OCI-LY7 (cell line): ENCODE results near the gene ELOVL7. TPM values are rescaled to one million over a fixed set of nuclear protein-coding genes. Genes with fewer than 3 reads are reported as not detected.

Source experiments
- BruUV-seq: library from RNA; stranded (reverse); fragments of 400-500 nt; replicated peaks from 2 replicates; lab custom pipeline; 2021; lab: Mats Ljungman, UMichigan
- CTCF ChIA-PET: fragments of 300-600 bp; sonication (Branson Sonifier 250); formaldehyde crosslinking; loops from one replicate; lab custom pipeline; 2022; ENCODE audit warnings: antibody characterized with exemption; ENCODE audit not compliant: unreplicated experiment; lab: Charles Lee
- POLR2A ChIA-PET: fragments of 300-600 bp; sonication (Branson Sonifier 250); formaldehyde crosslinking; loops from one replicate; lab custom pipeline; 2022; ENCODE audit warnings: antibody characterized with exemption; lab: Charles Lee
- DNase-seq: peaks from one replicate; pipeline ENCODE4 v3.0.0-alpha.2; 2015; ENCODE audit warnings: low spot score
- H2AFZ ChIP-seq: fragments of 200-600 bp; sonication (generic), shearing (Covaris generic); 2 replicates; pipeline ENCODE4 v1.6.1; 2014; ENCODE audit warnings: mild to moderate bottlenecking, antibody characterized with exemption, low read length, moderate library complexity
- H3K27ac ChIP-seq: fragments of 200-600 bp; sonication (generic); 2 replicates; pipeline ENCODE4 v1.5.1; 2014; ENCODE audit warnings: mixed run types, low read depth, mild to moderate bottlenecking, moderate library complexity, low read length, inconsistent platforms; ENCODE audit not compliant: poor library complexity, severe bottlenecking
- H3K36me3 ChIP-seq: fragments of 200-600 bp; sonication (generic); 2 replicates; pipeline ENCODE4 v1.6.1; 2014; ENCODE audit warnings: mild to moderate bottlenecking, antibody characterized with exemption, low read length, moderate library complexity, mixed read lengths; ENCODE audit not compliant: insufficient read depth
- H3K4me1 ChIP-seq: fragments of 200-600 bp; sonication (generic); 2 replicates; pipeline ENCODE4 v1.5.1; 2014; ENCODE audit warnings: mild to moderate bottlenecking, low read length; ENCODE audit not compliant: insufficient read depth, poor library complexity, severe bottlenecking
- H3K4me2 ChIP-seq: fragments of 200-600 bp; sonication (generic); 2 replicates; pipeline ENCODE4 v1.6.1; 2014; ENCODE audit warnings: mild to moderate bottlenecking, low read length
- H3K4me3 ChIP-seq: fragments of 200-600 bp; sonication (generic); 2 replicates; pipeline ENCODE4 v1.5.1; 2014; ENCODE audit warnings: mild to moderate bottlenecking, low read depth, low read length; ENCODE audit not compliant: poor library complexity, severe bottlenecking
- H3K79me2 ChIP-seq: fragments of 200-600 bp; sonication (generic); 2 replicates; pipeline ENCODE4 v1.6.1; 2016; ENCODE audit warnings: low read depth, mild to moderate bottlenecking, low read length, moderate library complexity, mixed read lengths; ENCODE audit not compliant: insufficient read depth
- H3K9me2 ChIP-seq: fragments of 200-600 bp; sonication (generic); 2 replicates; pipeline ENCODE4 v1.6.1; 2016; ENCODE audit warnings: mild to moderate bottlenecking, low read length, mixed read lengths; ENCODE audit not compliant: insufficient read depth
- H3K9me3 ChIP-seq: fragments of 200-600 bp; sonication (generic); 2 replicates; pipeline ENCODE4 v1.6.1; 2014; ENCODE audit warnings: mild to moderate bottlenecking, mixed run types, low read length, mixed read lengths
- H4K20me1 ChIP-seq: fragments of 200-600 bp; sonication (generic); 2 replicates; pipeline ENCODE4 v1.6.1; 2014; ENCODE audit warnings: mild to moderate bottlenecking, antibody characterized with exemption, low read length, moderate library complexity, mixed read lengths; ENCODE audit not compliant: insufficient read depth
- EZH2phosphoT487 ChIP-seq: fragments of 200-600 bp; sonication (generic); IDR thresholded peaks from 2 replicates; pipeline ENCODE4 v1.6.1; 2018; ENCODE audit warnings: low read depth, borderline replicate concordance, mild to moderate bottlenecking, mixed run types, antibody characterized with exemption, low read length, moderate library complexity, mixed read lengths
- intact Hi-C: fragments of 100-400 bp; cut with micrococcal nuclease; formaldehyde crosslinking; loops from one replicate; pipeline ENCODE4 v1.10.0; 2022; ENCODE audit not compliant: unreplicated experiment
- total RNA-seq, 2 experiments: library from RNA; depleted of rRNA in 1 of 2; stranded (reverse); fragments of >200 nt in 1 of 2; shearing (Covaris generic) in 1 of 2; gene quantifications; 2 replicates each; pipeline ENCODE4 v1.2.3, GENCODE V29; 2014 to 2022
- TF ChIP-seq, protein P1 (sequence below): fragments of 200-600 bp; sonication (generic); conservative IDR thresholded peaks from 2 replicates; pipeline ENCODE4 v1.5.1; 2014; ENCODE audit warnings: mild to moderate bottlenecking, antibody characterized with exemption, low read length, moderate library complexity, mixed read lengths

Gene ELOVL7
- total RNA-seq, 2 experiments from 2014 or later = 0.03 TPM; not detected in 1

DNA sequence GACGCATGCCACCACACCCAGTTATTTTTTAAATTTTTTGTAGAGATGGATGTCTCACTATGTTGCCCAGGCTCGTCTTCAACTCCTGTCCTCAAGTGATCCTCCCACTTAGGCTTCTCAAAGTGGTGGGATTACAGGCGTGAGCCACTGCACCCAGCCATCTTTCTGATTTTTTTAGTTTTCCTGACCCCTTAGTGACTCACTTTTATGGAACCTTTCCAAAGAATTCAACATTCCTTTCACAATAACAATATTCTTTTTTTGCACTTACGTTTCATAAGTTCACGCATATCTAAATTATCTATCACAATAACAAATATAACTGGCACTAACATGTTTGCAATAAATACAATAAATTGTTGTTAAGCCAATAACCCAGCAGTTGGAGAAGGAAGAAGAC is 8.5 kb downstream of the ELOVL7 start:
- DNase-seq = no peak
- Histone ChIP-seq H3K4me3 (no peak overlapping the region), H3K36me3 (no peaks in the 10 kb centered on the region), H3K9me2 (no peaks in the 10 kb centered on the region), H3K27ac (no peak overlapping the region), H3K4me2 (no peak overlapping the region), H2AFZ (no peak overlapping the region), H4K20me1 (no peaks in the 10 kb centered on the region), H3K9me3 (no peaks in the 10 kb centered on the region), H3K79me2 (no peaks in the 10 kb centered on the region), H3K4me1 (no peaks in the 10 kb centered on the region)
- ChIA-PET POLR2A (interaction anchor here (0.6 to 0.7 kb wide), 2 partner anchors 424 to 500 kb away, joined by 4 to 5 read pairs; no protein-coding TSS in a partner anchor), CTCF (interaction anchor here (0.6 kb wide), 1 partner anchor 1118 kb away, joined by 3 read pairs; no protein-coding TSS in a partner anchor)
- no TSS peak for BruUV-seq
- intact Hi-C loops = no loop called here
- TF ChIP-seq, protein P1, sequence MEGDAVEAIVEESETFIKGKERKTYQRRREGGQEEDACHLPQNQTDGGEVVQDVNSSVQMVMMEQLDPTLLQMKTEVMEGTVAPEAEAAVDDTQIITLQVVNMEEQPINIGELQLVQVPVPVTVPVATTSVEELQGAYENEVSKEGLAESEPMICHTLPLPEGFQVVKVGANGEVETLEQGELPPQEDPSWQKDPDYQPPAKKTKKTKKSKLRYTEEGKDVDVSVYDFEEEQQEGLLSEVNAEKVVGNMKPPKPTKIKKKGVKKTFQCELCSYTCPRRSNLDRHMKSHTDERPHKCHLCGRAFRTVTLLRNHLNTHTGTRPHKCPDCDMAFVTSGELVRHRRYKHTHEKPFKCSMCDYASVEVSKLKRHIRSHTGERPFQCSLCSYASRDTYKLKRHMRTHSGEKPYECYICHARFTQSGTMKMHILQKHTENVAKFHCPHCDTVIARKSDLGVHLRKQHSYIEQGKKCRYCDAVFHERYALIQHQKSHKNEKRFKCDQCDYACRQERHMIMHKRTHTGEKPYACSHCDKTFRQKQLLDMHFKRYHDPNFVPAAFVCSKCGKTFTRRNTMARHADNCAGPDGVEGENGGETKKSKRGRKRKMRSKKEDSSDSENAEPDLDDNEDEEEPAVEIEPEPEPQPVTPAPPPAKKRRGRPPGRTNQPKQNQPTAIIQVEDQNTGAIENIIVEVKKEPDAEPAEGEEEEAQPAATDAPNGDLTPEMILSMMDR = no peak
- TF ChIP-seq EZH2phosphoT487 = no peak

DNA sequence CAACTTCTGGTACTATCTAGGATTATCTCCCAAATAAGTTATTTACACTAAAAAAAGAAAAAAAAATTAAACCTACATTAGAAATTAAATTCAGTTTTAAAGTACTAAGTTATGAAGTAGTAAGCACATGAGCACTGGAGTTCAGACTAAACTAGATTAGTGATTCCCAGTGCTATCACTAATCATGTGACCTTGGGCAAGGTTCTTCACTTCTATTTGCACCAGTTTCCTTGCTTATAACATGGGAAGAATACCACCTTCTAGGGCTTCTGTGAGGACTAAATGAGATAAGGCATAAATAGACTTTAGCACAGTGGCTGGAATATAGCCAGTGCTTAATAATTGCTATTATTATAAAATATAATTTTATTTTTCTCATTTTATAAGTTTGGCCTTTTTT is 10.5 kb downstream of the ELOVL7 start:
- Histone ChIP-seq H3K9me3 (no peaks in the 10 kb centered on the region), H3K36me3 (no peaks in the 10 kb centered on the region), H3K27ac (no peak overlapping the region), H4K20me1 (no peaks in the 10 kb centered on the region), H3K79me2 (no peaks in the 10 kb centered on the region), H3K9me2 (no peaks in the 10 kb centered on the region), H2AFZ (no peak overlapping the region), H3K4me1 (no peaks in the 10 kb centered on the region), H3K4me3 (no peak overlapping the region), H3K4me2 (no peak overlapping the region)
- ChIA-PET CTCF (no interaction called here), POLR2A (no interaction called here)
- intact Hi-C loops = no loop called here
- TF ChIP-seq, protein P1 = no peak
- no peak for TF ChIP-seq EZH2phosphoT487
- no peak for DNase-seq
- no TSS peak for BruUV-seq

DNA sequence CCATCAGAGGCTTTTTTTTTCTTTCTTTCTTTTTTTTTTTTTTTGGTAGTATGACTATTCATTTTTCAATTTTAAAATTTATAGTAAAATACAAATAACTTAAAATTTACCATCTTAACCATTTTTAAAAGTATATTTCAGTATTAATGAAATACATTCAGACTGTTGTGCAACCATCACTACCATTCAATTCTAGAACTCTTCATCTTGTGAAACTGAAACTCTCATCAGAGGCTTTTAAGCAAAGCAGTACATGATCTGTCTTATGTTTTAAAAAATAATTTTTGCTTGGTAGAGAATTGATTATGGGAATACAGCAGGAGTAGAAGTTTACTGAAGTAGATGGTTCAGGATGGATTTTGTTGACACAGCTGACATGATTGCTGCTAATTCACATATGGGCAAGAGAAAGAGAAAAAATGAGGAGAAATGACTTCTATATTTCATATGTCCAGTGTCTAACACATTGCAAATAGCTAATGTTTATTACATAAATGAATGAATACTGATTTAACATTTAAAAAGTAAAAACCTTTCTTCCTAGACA is 13.4 kb downstream of the ELOVL7 start:
- no peaks in the 10 kb centered on the region for H3K9me3 ChIP-seq
- TF ChIP-seq, protein P1 = no peak
- no peak for TF ChIP-seq EZH2phosphoT487
- H3K4me2 ChIP-seq = no peak overlapping the region
- no peaks in the 10 kb centered on the region for H3K79me2 ChIP-seq
- POLR2A ChIA-PET = interaction anchor here (0.6 to 0.7 kb wide), 2 partner anchors 12 to 55 kb away, joined by 3 to 4 read pairs; no protein-coding TSS in a partner anchor
- H3K36me3 ChIP-seq = no peaks in the 10 kb centered on the region
- H2AFZ ChIP-seq = no peak overlapping the region
- no peaks in the 10 kb centered on the region for H4K20me1 ChIP-seq
- no peak overlapping the region for H3K27ac ChIP-seq
- intact Hi-C loops = no loop called here
- no peaks in the 10 kb centered on the region for H3K4me1 ChIP-seq
- no peak overlapping the region for H3K4me3 ChIP-seq
- no peak for DNase-seq
- no peaks in the 10 kb centered on the region for H3K9me2 ChIP-seq
- no TSS peak for BruUV-seq
- CTCF ChIA-PET = no interaction called here
